ENCODE results near the gene PPP1R36.

- TF ChIP-seq CTCF (IDR thresholded peaks at IDR 0.05): no peak
- no peak for TF ChIP-seq POLR2A (IDR thresholded peaks at IDR 0.05)
Observed at GRCh38 chr14:64541261-64541971, 8.3 kb upstream of the PPP1R36 start.
